GM18907 (cell line): ENCODE measurements around the gene LIN28B.
"Not testable (repeated sequence)": the region's sequence is repeated elsewhere in the genome, so short reads cannot be mapped to it uniquely, and the experiment has no call there.

ENCODE experiments used
- ATAC-seq: cut with Tn5 transposase; IDR thresholded peaks from one replicate; pipeline ENCODE4 v1.9.1; 2021; ENCODE audit warnings: mild to moderate bottlenecking, moderate library complexity; ENCODE audit not compliant: unreplicated experiment

The LIN28B gene

DNA sequence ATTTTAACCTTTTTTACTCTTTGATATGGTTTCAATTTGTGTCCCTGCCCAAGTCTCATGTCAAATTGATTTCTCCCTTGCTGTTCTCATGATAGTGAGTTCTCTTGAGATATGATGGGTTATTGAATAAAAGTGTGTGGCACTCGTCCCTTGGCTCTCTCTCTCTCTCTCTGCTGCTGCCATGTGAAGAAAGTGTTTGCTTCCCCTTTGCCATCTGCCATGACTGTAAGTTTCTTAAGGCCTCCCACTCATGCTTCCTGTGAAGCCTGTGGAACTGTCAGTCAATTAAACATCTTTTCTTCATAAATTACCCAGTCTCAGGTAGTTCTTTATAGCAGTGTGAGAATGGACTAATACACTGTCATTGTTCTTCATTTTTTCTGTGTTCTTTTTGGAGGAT is 48.5 kb downstream of the LIN28B start:
- no peak for ATAC-seq

GRCh38 chr6:105013459-105013858 is 56.6 kb downstream of the LIN28B start:
- not testable (repeated sequence) for ATAC-seq

- ATAC-seq = no peak
These were observed 57.5 kb downstream of the LIN28B start for GRCh38 chr6:105014448-105014847.

- ATAC-seq = no peak
These were observed 58.0 kb downstream of the LIN28B start for GRCh38 chr6:105014954-105015353.

DNA sequence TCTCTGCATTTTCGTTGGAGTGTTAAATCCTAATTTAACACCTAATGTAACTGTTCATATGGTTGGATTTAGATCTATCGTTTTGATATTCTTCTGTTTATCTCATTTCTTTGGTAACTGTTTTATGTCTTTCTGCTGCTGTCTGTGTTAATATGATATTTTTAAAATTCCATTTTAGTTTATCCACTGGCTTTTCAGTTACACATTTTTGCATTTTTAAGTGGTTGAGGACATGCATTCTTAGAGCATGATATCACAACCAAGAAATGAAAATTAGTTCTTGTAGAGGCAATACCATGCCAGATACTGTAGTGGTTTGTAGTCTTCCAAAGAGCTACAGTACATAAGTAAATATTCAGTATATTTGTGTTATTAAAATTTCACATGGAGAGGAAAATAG is 58.6 kb downstream of the LIN28B start:
- ATAC-seq = no peak

DNA sequence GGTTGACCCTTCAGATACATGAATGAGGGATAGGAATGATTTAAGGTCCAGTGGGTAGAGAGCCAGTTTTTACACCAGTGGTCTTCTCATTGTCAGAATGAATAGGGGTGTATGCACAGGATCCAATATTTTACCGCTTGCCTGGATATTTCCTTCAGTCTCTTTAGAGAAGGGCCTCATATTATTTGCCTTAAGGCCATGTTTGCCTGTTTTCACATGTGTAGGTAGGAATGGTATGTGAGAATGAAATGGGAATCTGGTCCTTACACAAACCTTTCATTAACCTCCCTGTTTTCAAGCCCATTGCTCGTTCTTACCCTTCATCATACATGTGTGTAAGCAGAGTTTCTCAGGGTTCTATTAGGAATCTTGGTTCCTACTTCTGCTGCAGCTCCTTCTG is 62.4 kb downstream of the LIN28B start:
- ATAC-seq = no peak

DNA sequence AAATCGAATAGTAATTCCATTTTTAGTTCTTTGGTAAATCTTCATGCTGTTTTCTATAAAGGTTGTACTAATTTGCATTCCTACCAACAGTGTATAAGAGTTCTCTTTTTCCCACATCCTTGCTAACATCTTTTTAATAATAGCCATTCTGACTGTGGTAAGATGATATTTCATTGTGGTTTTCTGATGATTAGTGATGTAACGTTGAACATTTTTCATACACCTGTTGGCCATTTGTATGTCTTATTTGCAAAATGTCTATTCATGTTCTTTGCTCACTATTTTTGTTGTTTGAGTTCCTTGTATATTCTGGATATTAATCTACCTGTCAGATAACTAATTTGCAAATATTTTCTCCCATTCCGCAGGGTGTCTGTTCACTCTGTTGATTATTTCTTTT is 64.5 kb downstream of the LIN28B start:
- no peak for ATAC-seq

DNA sequence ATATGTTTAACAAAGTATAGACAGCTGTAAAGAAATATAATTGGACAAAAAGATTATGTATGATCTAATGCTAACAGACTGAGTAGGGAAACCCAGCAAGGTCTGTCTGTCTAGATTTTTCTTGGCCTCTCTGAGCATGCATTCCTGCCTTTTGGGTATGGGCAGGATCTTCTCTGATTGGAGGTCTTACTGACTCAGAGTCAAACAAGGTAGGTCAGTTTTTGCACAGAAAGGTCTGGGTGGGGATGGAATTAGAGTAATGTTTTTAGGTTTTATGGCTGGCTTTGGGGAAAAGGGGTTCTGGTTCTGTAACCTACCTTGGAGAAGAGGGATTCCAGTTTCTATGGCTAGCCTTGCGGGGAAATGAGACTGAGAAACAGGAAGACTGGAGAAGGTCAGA is 65.5 kb downstream of the LIN28B start:
- no peak for ATAC-seq

DNA sequence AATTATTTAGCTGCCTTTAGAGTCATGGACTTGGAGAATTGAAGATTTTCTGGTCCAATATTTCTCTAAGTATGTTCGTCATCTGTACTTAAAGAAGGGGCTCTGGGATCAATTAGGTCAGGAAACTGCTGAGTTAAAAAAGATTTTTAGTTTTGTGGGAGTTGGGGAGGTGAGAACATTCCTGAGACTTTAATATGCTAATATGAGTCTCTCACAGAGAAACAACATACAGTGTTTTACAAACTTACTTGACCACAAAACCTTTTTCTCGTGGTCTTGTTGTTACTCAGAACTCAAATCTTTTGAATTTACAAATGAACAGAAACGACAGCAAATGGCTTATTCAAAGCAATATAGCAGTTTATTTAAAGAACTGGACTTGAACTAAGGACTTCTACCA is 67.9 kb downstream of the LIN28B start:
- ATAC-seq = no peak

DNA sequence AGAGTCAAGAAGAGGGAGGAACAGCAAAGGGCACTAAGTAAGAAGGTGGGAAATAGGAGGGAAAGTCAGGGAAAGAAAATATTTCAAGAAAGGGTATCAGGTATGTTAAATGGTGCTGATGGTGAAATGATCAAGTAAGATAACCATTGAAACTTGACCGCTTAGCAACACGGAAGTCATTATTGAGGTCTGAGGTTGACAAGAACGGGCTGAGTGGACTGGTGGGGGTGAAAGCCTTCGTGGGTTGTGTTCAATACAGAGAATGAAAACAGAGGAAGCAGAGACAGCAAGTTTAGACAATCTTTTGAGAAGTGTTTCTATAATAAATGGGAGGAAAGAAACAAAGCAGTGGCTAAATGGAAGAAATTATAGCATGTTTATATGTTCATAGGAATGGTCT is 72.0 kb downstream of the LIN28B start:
- ATAC-seq = no peak

GRCh38 chr6:105029581-105029980 is 72.7 kb downstream of the LIN28B start:
- no peak for ATAC-seq

DNA sequence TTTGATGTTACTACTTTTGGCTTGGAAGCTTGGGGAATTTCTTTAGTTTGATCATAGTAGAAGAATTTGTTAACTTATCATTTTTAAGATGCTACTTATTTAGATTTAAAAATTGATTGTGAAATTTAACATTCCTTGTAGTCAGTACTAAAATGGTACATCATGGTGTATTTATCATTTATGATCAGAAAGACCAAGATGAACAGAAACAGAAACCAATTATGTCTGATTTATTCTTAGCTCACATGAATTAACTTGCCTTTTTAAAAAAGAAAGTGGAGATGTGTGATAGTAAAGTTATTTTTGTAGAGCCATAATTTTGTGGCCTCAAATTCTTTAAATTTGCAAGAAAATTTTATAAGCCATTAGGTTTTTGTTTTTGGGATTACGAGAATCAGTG is 77.6 kb downstream of the LIN28B start:
- ATAC-seq = no peak

- ATAC-seq = no peak
These were observed 78.4 kb downstream of the LIN28B start for GRCh38 chr6:105035299-105035698.

- ATAC-seq = no peak
These were observed 79.4 kb downstream of the LIN28B start for GRCh38 chr6:105036351-105036750.

GRCh38 chr6:105038259-105038658 is 81.4 kb downstream of the LIN28B start:
- no peak for ATAC-seq

- no peak for ATAC-seq
These were observed 85.0 kb downstream of the LIN28B start for GRCh38 chr6:105041880-105042279.

GRCh38 chr6:105042648-105043047 is 85.7 kb downstream of the LIN28B start:
- ATAC-seq = no peak

DNA sequence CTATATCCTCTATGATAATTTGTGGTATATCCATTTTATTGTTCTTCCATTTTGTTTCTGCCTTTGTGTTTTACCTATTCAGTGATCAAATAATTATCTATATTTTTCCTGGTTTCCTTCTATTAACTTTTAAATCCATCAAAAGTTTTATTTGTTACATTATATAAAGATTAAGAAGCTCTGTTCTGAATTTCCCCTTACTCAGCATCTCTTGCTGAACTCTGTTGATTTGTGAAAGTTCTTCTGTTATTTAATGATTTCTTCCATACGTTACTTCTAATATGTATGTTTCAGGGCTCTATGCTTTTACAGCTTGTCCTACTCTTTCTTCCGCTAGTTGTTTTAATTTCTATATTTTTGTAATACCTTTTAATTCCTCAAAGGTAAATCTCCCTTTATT is 87.1 kb downstream of the LIN28B start:
- no peak for ATAC-seq

- no peak for ATAC-seq
These were observed 88.6 kb downstream of the LIN28B start for GRCh38 chr6:105045526-105045925.

DNA sequence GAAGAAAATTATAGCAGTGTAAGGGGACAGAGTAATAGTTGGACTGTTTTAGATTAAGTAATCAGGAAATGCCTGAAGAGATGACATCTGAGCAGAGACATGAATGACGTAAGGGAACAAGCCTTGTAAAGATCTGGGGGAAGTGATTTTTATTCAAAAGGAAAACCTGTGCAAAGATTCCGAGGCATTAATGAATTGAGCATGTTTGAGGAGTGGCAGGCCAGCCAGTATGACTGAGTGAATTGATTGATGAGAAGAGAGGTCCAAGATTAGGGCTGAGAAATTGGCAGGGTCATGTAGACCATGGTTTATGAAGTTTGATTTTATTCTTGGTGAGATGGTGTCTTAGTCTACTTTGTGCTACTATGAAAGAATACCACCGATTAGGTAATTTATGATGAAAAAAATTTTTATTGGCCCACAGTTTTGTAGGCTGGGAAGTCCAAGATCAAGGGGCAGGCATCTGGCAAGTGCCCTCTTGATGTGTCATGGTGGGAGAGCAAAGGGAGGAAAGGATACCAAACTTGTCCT is 95.1 kb downstream of the LIN28B start:
- ATAC-seq = no peak

GRCh38 chr6:105056646-105057045 is 99.7 kb downstream of the LIN28B start:
- no peak for ATAC-seq

- no peak for ATAC-seq
These were observed 100.3 kb downstream of the LIN28B start for GRCh38 chr6:105057160-105057559.

DNA sequence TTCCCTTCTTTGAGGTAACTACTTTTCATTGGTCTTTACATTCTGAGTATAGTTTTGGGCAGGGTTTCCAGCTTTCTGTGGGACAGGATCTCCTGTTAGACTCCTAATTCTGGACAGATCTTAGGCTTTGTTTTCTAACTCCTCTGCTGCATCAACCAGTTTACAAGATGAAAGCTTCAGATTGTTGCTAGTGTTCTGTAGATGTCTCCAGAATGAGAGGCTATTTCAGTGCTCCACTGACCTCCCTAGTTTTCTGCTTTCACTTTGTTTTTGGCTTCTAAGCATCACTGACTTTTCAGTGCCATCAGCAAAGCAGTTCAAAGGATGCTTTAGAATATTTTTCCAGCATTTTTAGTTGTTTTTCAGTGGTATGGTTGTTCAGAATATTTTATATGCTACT is 101.4 kb downstream of the LIN28B start:
- no peak for ATAC-seq

DNA sequence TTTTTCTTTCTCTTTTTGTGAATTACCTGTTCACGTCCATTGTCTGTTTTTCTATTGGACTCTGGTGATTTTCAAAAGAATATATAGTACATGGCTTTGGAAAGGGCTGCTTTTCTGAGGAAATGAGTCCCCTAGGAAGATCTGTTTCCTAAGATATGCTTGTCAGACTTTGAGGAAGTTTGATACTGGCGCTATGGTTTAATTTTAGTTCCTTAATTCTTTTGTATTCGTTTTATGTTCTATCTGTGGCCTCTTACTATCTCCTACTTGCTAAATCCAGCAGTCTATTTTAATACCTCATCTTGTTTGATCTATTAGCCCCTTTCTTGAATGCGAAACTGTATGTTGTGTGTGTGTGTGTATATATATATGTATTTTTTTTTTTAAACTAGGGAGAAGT is 101.9 kb downstream of the LIN28B start:
- ATAC-seq = no peak
